Natural killer cell (primary cell): ENCODE results near the gene ASH1L. TPM values are rescaled to one million over a fixed set of nuclear protein-coding genes. Genes with fewer than 3 reads are reported as not detected.
"Not testable (repeated sequence)": the region's sequence is repeated elsewhere in the genome, so short reads cannot be mapped to it uniquely, and the experiment has no call there.

Source experiments
- ATAC-seq, 3 donors: fragments of 150-1000 bp in 2 of 3; fragments of 200-7000 bp in 1 of 3; cut with Tn5 transposase; 1 replicate in 1 of 3; 2 replicates in 2 of 3; pipeline ENCODE4 v1.10.0; 2021; ENCODE audit warnings: mild to moderate bottlenecking in 2 of 3, moderate library complexity in 2 of 3
- DNase-seq, 2 donors: peaks; one replicate each; pipeline versions ENCODE4 v3.0.0 to v3.0.0-alpha.2; 2013 to 2021; ENCODE audit warnings: mixed read lengths in 1 of 2
- H3K27ac ChIP-seq: one replicate; pipeline ENCODE4 v1.5.1; 2013; ENCODE audit warnings: mild to moderate bottlenecking, low read length
- H3K27me3 ChIP-seq: one replicate; pipeline ENCODE4 v1.6.1; 2013; ENCODE audit warnings: low read length; ENCODE audit not compliant: control insufficient read depth, insufficient read depth
- H3K36me3 ChIP-seq: one replicate; pipeline ENCODE4 v1.6.1; 2013; ENCODE audit warnings: low read length; ENCODE audit not compliant: control insufficient read depth, insufficient read depth
- H3K4me1 ChIP-seq: one replicate; pipeline ENCODE4 v1.6.1; 2013; ENCODE audit warnings: low read length; ENCODE audit not compliant: control insufficient read depth, insufficient read depth
- H3K4me3 ChIP-seq: one replicate; pipeline ENCODE4 v1.5.1; 2013; ENCODE audit warnings: low read length
- H3K9me3 ChIP-seq: one replicate; pipeline ENCODE4 v1.6.1; 2013; ENCODE audit warnings: low read length; ENCODE audit not compliant: control insufficient read depth, insufficient read depth
- H3K27ac Mint-ChIP-seq, 2 donors: one replicate each; pipeline ENCODE4 v1.8.0; 2022; ENCODE audit warnings: mild to moderate bottlenecking in 2 of 2, mixed read lengths in 2 of 2, moderate library complexity in 1 of 2
- H3K27me3 Mint-ChIP-seq, 2 donors: one replicate each; pipeline ENCODE4 v1.8.0; 2022; ENCODE audit warnings: low read depth in 2 of 2, mixed read lengths in 2 of 2
- H3K36me3 Mint-ChIP-seq: one replicate; pipeline ENCODE4 v1.8.0; 2022; ENCODE audit warnings: mixed read lengths
- H3K4me1 Mint-ChIP-seq, 2 donors: one replicate each; pipeline ENCODE4 v1.8.0; 2022; ENCODE audit warnings: mixed read lengths in 2 of 2
- H3K4me3 Mint-ChIP-seq: one replicate; pipeline ENCODE4 v1.8.0; 2022; ENCODE audit warnings: mild to moderate bottlenecking, moderate library complexity, mixed read lengths
- H3K9me3 Mint-ChIP-seq, 2 donors: one replicate each; pipeline ENCODE4 v1.8.0; 2022; ENCODE audit warnings: mixed read lengths in 2 of 2
- WGBS: methylation state at CpG from one replicate; pipeline ENCODE4 v1.1.7; 2013; ENCODE audit warnings: missing lambda C conversion rate; ENCODE audit not compliant: insufficient coverage; 5-methylcytosine and 5-hydroxymethylcytosine counted together
- intact Hi-C: fragments of 100-400 bp; cut with micrococcal nuclease; formaldehyde crosslinking; loops from one replicate; pipeline ENCODE4 v1.14.2; 2022
- total RNA-seq, 4 donors: library from RNA; stranded (reverse); fragments of 120-200 nt in 1 of 4; gene quantifications; one replicate each; pipeline versions ENCODE4 v1.2.3 to v1.2.4, GENCODE V29; 2013 to 2022
- TF ChIP-seq, protein P1 (sequence below): fragments of 200-600 bp; IDR thresholded peaks from one replicate; pipeline ENCODE4 v1.8.0; 2022; ENCODE audit warnings: antibody characterized with exemption

Gene ASH1L
- total RNA-seq, 3 donors from 2014 or later (not counting 1 experiment from before 2014, with no cell fraction given) = 82.2 to 99.5 (median 91.9) TPM

DNA sequence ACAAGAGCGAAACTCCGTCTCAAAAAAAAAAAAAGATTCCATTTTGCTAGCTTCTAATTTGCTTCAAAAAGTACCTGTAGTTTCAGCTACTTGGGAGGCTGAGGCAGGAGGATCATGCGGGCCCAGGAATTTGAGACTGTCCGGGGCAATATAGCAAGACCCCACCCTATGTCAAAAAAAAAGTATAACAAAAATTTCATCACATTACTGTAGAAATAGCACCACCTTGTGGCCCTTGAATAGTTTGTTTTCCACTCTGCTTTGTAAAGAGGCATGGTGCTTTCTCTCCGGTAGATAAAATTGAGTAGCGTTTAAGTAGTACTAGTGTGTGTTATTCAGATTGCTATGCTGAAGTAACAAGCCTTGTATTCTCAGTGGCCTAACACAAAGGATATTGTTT is 29.2 kb upstream of the ASH1L start:
- DNase-seq (peak in 1 of 2 donors; percentile 80), ATAC-seq (peak; percentile 68 to 83 (median 73))
- no peaks in the 10 kb centered on the region for H3K4me1 ChIP-seq
- WGBS = 28% methylated on average over 4 of the region's 6 CpGs
- H3K36me3 ChIP-seq = no peaks in the 10 kb centered on the region
- H3K4me3 Mint-ChIP-seq = no peak overlapping the region
- no peaks in the 10 kb centered on the region for H3K9me3 ChIP-seq
- no peaks in the 10 kb centered on the region for H3K36me3 Mint-ChIP-seq
- intact Hi-C loops = loop anchor here (1.0 to 5.0 kb wide), 3 partner anchors 341 to 414 kb away; partner anchors contain the start of genes MTX1 and THBS3
- H3K27ac ChIP-seq = no peak overlapping the region
- no peaks in the 10 kb centered on the region for H3K27me3 Mint-ChIP-seq
- TF ChIP-seq, protein P1, sequence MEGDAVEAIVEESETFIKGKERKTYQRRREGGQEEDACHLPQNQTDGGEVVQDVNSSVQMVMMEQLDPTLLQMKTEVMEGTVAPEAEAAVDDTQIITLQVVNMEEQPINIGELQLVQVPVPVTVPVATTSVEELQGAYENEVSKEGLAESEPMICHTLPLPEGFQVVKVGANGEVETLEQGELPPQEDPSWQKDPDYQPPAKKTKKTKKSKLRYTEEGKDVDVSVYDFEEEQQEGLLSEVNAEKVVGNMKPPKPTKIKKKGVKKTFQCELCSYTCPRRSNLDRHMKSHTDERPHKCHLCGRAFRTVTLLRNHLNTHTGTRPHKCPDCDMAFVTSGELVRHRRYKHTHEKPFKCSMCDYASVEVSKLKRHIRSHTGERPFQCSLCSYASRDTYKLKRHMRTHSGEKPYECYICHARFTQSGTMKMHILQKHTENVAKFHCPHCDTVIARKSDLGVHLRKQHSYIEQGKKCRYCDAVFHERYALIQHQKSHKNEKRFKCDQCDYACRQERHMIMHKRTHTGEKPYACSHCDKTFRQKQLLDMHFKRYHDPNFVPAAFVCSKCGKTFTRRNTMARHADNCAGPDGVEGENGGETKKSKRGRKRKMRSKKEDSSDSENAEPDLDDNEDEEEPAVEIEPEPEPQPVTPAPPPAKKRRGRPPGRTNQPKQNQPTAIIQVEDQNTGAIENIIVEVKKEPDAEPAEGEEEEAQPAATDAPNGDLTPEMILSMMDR = peak; percentile 68
- no peaks in the 10 kb centered on the region for H3K27me3 ChIP-seq
- no peaks in the 10 kb centered on the region for H3K9me3 Mint-ChIP-seq
- peaks cover 0 to 4% of the 10 kb centered on the region in 2 donors for H3K4me1 Mint-ChIP-seq
- H3K27ac Mint-ChIP-seq = no peak overlapping the region
- no peak overlapping the region for H3K4me3 ChIP-seq

DNA sequence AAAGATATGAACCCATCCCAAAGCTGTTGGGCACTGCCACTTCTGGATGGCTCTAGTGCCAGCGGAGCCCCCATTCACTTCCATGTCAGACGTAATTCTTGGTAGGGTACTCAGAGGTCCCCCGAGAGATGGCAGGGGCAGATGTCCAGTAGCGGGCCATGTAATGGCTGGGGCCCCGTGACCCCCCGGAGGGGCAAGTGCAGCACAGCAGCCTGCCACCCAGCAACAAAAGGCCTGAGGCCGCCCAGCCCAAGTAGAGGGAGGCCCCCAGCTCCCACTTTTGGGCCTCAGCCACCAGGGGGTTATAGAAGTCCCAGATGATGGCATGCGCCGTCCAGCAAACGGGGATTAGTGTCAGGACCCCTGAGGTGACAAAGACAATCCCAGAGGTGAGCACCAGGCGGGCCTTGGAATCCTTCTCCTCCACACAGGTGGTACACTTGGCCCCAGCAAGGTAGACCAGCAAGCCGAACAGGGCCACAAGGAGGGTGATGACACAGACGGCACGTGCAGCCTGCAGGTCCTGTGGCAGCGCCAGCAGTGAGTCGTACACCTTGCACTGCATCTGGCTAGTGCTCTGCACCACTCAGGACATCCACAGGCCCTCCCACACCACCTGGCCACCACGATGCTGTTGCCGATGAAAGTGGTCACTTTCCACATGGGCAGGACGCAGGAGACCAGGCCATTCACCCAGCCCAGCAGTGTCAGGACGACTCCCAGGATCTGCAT is 28.1 kb upstream of the ASH1L start:
- H3K27ac ChIP-seq, H3K4me1 ChIP-seq, H3K27me3 ChIP-seq, H3K4me3 ChIP-seq, H3K36me3 Mint-ChIP-seq, H3K4me1 Mint-ChIP-seq, DNase-seq, H3K36me3 ChIP-seq, H3K4me3 Mint-ChIP-seq, H3K27me3 Mint-ChIP-seq, H3K9me3 Mint-ChIP-seq, H3K9me3 ChIP-seq, H3K27ac Mint-ChIP-seq, ATAC-seq: not testable (repeated sequence)
- 94% methylated on average over 20 of the region's 20 CpGs for WGBS
- intact Hi-C loops = loop anchor here (5.0 kb wide), 2 partner anchors 383 to 413 kb away; partner anchors contain the start of genes MTX1 and THBS3

DNA sequence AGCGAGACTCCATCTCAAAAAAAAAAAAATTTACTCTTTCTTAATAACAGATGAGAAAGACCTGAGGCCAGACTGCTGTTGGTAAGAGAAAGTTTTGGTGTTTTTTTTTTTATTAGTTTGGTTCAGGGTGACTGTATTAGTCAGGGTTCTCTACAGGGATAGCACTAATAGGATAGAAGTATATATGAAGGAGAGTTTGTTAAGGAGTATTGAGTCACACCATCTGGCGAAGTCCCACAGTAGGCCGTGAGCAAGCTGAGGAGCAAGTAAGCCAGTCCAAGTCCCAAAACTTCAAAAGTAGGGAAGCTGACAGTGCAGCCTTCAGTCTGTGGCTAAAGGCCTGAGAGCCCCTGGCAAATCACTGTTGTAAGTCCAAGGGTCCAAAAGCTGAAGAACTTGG is 26.7 kb upstream of the ASH1L start:
- H3K27me3 ChIP-seq, H3K36me3 ChIP-seq, H3K4me1 Mint-ChIP-seq, intact Hi-C loops, H3K4me3 Mint-ChIP-seq, H3K27ac ChIP-seq, H3K9me3 ChIP-seq, H3K9me3 Mint-ChIP-seq, H3K36me3 Mint-ChIP-seq, H3K4me3 ChIP-seq, ATAC-seq, DNase-seq, H3K27me3 Mint-ChIP-seq, H3K4me1 ChIP-seq, H3K27ac Mint-ChIP-seq: not testable (repeated sequence)
- WGBS = no CpG with 5 or more reads among the region's 3 CpGs

DNA sequence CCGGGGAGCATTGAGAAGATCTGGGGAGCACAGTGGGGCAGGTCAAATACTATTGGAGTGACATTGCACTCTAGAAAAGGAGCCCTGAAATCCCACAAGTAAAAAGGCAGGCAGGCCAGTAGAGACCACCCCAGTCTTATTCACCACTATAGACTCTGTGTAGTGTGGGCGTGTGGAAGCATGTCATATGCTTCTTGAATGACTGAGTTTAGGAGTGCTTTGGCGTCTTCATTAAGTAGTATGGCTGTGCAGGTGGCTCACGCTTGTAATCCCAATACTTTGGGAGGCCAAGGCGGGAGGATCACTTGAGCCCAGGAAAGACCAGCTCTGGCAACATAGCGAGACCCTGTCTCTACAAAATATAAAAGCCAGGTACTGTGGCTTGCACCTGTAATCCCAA is 21.2 kb upstream of the ASH1L start:
- H3K27ac Mint-ChIP-seq, H3K36me3 ChIP-seq, ATAC-seq, H3K4me1 ChIP-seq, H3K9me3 Mint-ChIP-seq, intact Hi-C loops, H3K36me3 Mint-ChIP-seq, H3K4me3 Mint-ChIP-seq, H3K4me3 ChIP-seq, H3K27me3 ChIP-seq, H3K27ac ChIP-seq, H3K9me3 ChIP-seq, H3K4me1 Mint-ChIP-seq, DNase-seq, H3K27me3 Mint-ChIP-seq: not testable (repeated sequence)
- 96% methylated on average over 5 of the region's 6 CpGs for WGBS

DNA sequence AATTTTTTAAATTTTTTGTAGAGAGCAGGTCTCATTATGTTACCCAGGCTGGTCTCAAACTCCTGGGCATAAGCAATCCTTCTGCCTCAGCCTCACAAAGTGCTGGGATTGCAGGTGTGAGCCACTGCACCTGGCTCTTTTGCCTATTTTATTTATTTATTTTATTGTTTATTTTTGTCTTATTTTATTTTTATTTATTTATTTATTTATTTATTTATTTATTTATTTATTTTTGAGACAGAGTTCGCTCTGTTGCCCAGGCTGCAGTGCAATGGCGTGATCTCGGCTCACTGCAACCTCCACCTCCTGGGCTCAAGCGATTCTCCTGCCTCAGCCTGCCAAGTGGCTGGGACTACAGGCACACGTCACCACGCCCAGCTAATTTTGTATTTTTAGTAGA is 13.0 kb upstream of the ASH1L start:
- H3K27me3 ChIP-seq, H3K36me3 ChIP-seq, H3K4me1 ChIP-seq, H3K27ac Mint-ChIP-seq, H3K4me1 Mint-ChIP-seq, H3K4me3 Mint-ChIP-seq, H3K4me3 ChIP-seq, H3K27ac ChIP-seq, H3K36me3 Mint-ChIP-seq, H3K27me3 Mint-ChIP-seq, DNase-seq, H3K9me3 ChIP-seq, ATAC-seq, H3K9me3 Mint-ChIP-seq, intact Hi-C loops: not testable (repeated sequence)
- 99% methylated on average over 6 of the region's 6 CpGs for WGBS
